HFF-Myc (cell line): ENCODE data around the gene CDC42EP4.

ENCODE experiments used
- DNase-seq: peaks from one replicate; pipeline ENCODE4 v3.0.0-alpha.2; 2011; ENCODE audit warnings: low read depth; ENCODE audit errors: extremely low read depth
- H3K4me3 ChIP-seq: replicated peaks from 2 replicates; pipeline ENCODE4 v1.5.1; 2011; ENCODE audit warnings: low read depth, mild to moderate bottlenecking, control low read depth, low read length
- CTCF ChIP-seq: IDR thresholded peaks from 2 replicates; pipeline ENCODE4 v1.5.1; 2012; ENCODE audit warnings: mild to moderate bottlenecking, low read depth, low read length, control low read depth; ENCODE audit errors: missing control alignments

The CDC42EP4 gene

GRCh38 chr17:73251871-73252270 lies 59.9 kb downstream of the CDC42EP4 start:
- no peak for DNase-seq
- TF ChIP-seq CTCF, result no peak
- H3K4me3 ChIP-seq, result no peak overlapping the region

GRCh38 chr17:73250851-73251640 lies 60.8 kb downstream of the CDC42EP4 start:
- no peak for DNase-seq
- no peak for TF ChIP-seq CTCF
- no peak overlapping the region for H3K4me3 ChIP-seq

GRCh38 chr17:73249700-73250099 lies 62.1 kb downstream of the CDC42EP4 start:
- no peak for TF ChIP-seq CTCF
- DNase-seq, result no peak
- no peak overlapping the region for H3K4me3 ChIP-seq

GRCh38 chr17:73248532-73248931 lies 63.3 kb downstream of the CDC42EP4 start:
- DNase-seq, result no peak
- TF ChIP-seq CTCF, result no peak
- no peak overlapping the region for H3K4me3 ChIP-seq

GRCh38 chr17:73247726-73248125 lies 64.1 kb downstream of the CDC42EP4 start:
- DNase-seq, result no peak

GRCh38 chr17:73240561-73240960 lies 71.2 kb downstream of the CDC42EP4 start:
- DNase-seq, result no peak
- no peak overlapping the region for H3K4me3 ChIP-seq
- TF ChIP-seq CTCF, result no peak

More at GRCh38 chr17:73247726-73248125, 64.1 kb downstream of the CDC42EP4 start:
- TF ChIP-seq CTCF, result no peak
- H3K4me3 ChIP-seq, result no peak overlapping the region
